ENCODE results near the gene HMCN1.

The HMCN1 gene

GRCh38 chr1:185843297-185843869 is 109.2 kb downstream of the HMCN1 start:
- H3K27ac ChIP-seq, result no peak overlapping the region
- POLR2A ChIA-PET (ENCODE audit: low non-redundant PET), result no interaction called here
- no peak for DNase-seq (ENCODE audit: low spot score)
- TF ChIP-seq CTCF (conservative IDR thresholded peaks at IDR 0.05; ENCODE audit: low read depth), result no peak
- CTCF ChIA-PET, result no interaction called here

GRCh38 chr1:185843986-185844385 is 109.8 kb downstream of the HMCN1 start:
- no peak overlapping the region for H3K27ac ChIP-seq
- CTCF ChIA-PET, result no interaction called here
- TF ChIP-seq CTCF (conservative IDR thresholded peaks at IDR 0.05; ENCODE audit: low read depth), result no peak
- no peak for DNase-seq (ENCODE audit: low spot score)
- POLR2A ChIA-PET (ENCODE audit: low non-redundant PET), result interaction anchor here (0.6 kb wide), 1 partner anchor 117 kb away, joined by 3 read pairs; no protein-coding TSS in a partner anchor

- H3K27ac ChIP-seq, result no peak overlapping the region
- POLR2A ChIA-PET (ENCODE audit: low non-redundant PET), result no interaction called here
- no peak for DNase-seq (ENCODE audit: low spot score)
- no peak for TF ChIP-seq CTCF (conservative IDR thresholded peaks at IDR 0.05; ENCODE audit: low read depth)
- CTCF ChIA-PET, result no interaction called here
These were observed 112.7 kb downstream of the HMCN1 start for GRCh38 chr1:185846672-185847444.

- no peak overlapping the region for H3K27ac ChIP-seq
- POLR2A ChIA-PET (ENCODE audit: low non-redundant PET), result no interaction called here
- TF ChIP-seq CTCF (conservative IDR thresholded peaks at IDR 0.05; ENCODE audit: low read depth), result no peak
- CTCF ChIA-PET, result no interaction called here
- DNase-seq (ENCODE audit: low spot score), result no peak
These were observed 114.8 kb downstream of the HMCN1 start for GRCh38 chr1:185849014-185849413.

- ChIA-PET CTCF (interaction anchor here (0.6 kb wide), 1 partner anchor 16 kb away, joined by 3 read pairs; no protein-coding TSS in a partner anchor), POLR2A (ENCODE audit: low non-redundant PET) (no interaction called here)
- TF ChIP-seq CTCF (conservative IDR thresholded peaks at IDR 0.05; ENCODE audit: low read depth), result no peak
- H3K27ac ChIP-seq, result no peak overlapping the region
- peak; percentile 35 for DNase-seq (ENCODE audit: low spot score)
These were observed 116.2 kb downstream of the HMCN1 start for GRCh38 chr1:185850366-185850765.

- CTCF ChIA-PET, result no interaction called here
- POLR2A ChIA-PET (ENCODE audit: low non-redundant PET), result no interaction called here
- TF ChIP-seq CTCF (conservative IDR thresholded peaks at IDR 0.05; ENCODE audit: low read depth), result no peak
- H3K27ac ChIP-seq, result no peak overlapping the region
- peak; percentile 17 for DNase-seq (ENCODE audit: low spot score)
These were observed 119.5 kb downstream of the HMCN1 start for GRCh38 chr1:185853739-185854138.

Data from RWPE1 (cell line).